Measurements from ENCODE around the gene C8B.

C8B gene

GRCh38 chr1:56968878-56969495 is 3.2 kb upstream of the C8B start:
- DNase-seq: no peak

DNA sequence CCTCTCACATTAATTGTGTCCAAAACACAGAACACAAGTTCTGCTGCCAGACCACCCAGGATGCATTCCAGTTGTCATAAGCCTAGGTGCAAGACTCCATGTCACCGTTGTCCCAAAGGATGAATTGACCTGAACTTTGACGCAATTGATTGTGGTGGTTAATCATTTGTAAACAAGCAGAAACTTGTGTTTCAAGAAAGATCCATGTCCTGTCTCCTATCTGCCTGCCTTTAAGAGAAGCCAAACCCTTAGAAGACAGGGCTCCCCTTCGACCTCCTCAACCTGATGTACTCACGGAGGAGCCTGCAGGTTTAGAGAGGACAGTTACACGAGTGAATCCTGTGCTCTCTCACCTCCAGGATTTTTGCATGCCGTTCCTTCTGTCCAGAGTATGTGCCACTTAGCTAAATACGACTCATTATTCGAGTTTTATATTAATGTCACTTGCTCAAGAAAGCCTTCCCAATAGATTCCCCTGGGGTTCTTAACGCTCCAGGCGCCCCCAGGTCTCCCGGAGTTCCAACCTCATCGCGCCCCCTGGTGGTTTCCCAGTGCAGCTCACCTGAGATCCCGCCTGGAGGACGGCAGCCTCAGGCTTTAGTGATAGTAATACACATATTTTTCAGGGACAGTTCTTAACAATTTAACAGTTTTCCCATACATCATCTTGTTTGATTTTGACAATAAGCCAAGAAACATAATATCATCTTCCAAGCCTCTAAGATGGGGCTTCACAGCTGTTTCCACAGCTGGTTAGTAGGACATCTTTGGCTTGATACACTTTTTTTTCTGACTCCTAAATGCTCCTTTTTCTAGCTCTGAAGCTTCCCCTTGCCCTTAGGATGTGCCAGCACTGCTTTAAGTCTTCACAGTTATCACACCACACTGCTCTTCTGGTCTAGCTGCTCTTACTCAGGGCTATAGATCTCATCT is 2.4 kb upstream of the C8B start:
- DNase-seq: no peak

- DNase-seq: no peak
Observed at GRCh38 chr1:56967355-56967754, 1.5 kb upstream of the C8B start.

GRCh38 chr1:56966698-56966999 is 834 bp upstream of the C8B start:
- DNase-seq: no peak

GRCh38 chr1:56965191-56965590 is 624 bp downstream of the C8B start:
- no peak for DNase-seq

- DNase-seq: no peak
Observed at GRCh38 chr1:56964349-56965017, 1.3 kb downstream of the C8B start.

DNA sequence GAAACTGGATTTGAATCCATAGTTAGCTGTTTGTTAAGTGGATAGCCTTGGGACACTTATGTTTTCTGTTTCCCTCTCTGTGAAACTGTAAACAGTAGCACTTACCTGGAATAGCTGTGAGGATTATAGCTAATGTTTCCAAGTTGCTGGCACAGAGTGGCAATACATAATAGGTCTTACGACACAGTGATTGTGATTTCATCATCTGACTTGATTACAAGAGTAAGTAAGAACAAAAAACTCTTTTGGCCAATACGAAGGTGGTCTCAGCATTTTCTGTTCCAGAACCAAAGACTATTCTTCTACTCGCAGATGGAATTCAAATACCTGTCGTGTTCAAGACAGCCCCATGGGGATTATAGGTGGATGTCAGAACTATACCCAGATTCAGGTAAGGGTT is 2.1 kb downstream of the C8B start:
- no peak for DNase-seq

- no peak for DNase-seq
Observed at GRCh38 chr1:56961426-56961825, 4.4 kb downstream of the C8B start.

- no peak for DNase-seq
Observed at GRCh38 chr1:56958526-56958925, 7.3 kb downstream of the C8B start.

DNA sequence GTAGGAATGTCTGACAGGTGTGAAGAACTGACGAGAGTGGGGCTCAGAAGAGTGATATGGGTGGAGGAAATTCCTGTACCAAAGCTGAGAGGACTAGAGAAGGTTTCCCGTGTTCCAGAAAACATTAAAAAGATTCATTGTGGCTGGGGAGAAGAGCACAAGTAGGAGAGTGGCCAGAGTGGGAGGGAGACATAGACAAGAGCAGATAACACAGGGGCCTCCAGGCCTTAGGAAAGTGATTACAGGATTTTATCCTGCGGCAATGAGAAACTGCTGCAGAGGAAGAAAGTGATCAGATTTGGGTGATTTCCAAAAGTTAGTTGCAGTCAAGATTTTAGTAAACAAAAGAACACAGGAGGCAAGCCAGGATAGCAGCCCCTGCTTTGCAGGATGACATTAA is 7.9 kb downstream of the C8B start:
- no peak for DNase-seq

DNA sequence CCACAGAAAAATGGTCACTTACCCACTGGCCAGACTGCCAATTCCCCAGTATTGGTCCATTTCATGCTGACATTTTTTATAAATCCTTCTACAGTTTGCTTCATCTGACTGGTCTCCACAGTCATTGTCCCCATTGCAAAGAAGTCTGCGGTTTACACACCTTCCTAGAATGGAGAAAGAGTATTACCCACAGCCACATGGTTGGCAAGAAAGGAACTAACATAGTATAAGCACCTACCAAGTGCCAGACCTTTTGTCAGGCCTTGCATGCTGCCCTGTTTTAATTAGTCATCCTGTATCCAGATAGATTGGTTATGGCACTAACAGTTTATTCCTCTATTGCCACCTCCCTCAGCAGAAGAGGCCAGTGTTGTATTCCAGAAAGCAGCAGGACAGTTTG is 11.2 kb downstream of the C8B start:
- no peak for DNase-seq

DNA sequence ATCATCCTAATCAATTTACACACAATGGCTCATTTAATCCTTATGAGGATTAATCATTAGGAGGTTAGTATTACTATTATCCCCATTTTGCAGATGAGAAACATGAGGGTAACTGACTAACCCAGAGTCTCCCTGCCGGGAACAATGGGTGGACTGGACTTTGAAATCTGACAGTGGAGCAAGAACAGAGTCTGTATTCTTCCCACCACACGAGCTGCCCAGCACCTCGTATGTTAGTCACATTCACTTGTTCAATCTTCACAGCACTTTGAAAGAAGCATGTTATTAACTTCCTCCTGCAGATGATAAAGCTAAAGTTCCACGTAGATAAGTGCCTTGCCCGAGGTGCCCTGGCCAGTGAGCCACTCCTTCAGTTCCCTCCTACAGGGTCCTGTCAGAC is 12.4 kb downstream of the C8B start:
- DNase-seq: no peak

- no peak for DNase-seq
Observed at GRCh38 chr1:56952501-56952900, 13.3 kb downstream of the C8B start.

GRCh38 chr1:56948403-56949023 is 17.3 kb downstream of the C8B start:
- DNase-seq: no peak

- no peak for DNase-seq
Observed at GRCh38 chr1:56940039-56940438, 25.8 kb downstream of the C8B start.

DNA sequence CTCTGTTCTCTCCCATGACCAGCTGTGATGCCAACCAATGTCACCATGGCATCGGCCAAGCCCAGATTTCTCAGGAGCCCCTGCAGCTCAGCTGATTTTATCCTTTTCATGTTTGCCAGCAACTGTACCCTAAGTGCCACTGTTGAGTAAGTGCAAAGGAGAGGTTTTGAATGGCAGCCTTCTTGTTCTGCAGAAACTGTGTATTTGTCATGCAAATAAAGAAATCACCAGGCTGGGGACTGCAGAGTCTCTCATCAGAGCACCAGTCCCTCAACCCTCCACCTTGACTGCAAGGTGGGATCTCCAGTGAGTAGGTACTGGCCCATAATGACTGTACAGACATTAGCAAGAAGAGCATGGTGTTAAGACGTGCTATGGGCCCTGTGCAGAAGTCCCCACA is 26.6 kb downstream of the C8B start:
- no peak for DNase-seq

GRCh38 chr1:56938646-56939045 is 27.2 kb downstream of the C8B start:
- no peak for DNase-seq

DNA sequence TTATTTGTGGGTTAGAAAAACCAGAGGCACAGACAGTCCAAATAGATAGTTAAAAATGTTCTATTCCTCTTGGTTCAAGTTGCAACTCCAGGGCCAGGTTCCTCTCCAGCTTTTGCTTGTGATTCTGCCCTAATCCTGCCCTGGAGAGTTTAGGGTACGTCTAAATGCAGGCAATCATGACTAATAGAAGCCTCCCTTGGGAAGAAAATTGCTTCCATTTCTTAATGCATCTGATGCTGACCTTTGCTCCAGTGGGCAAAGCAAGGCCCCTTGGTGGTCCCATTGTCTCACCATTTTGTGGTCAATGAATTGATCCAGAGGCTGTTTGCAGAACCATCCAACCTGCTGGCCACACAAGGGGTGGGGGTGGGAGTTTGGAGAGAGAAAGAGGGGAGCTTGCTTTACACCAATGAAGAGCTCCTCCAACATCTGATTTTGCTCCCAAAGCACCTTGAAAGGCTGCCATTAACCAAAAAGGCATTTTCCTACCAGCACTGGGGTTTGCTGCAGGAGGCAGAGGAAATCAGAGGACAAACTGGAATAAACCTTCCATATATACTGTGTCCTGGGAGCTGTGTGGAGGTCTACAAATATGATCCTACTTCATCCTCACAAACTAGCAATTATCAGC is 31.3 kb downstream of the C8B start:
- DNase-seq: no peak

DNA sequence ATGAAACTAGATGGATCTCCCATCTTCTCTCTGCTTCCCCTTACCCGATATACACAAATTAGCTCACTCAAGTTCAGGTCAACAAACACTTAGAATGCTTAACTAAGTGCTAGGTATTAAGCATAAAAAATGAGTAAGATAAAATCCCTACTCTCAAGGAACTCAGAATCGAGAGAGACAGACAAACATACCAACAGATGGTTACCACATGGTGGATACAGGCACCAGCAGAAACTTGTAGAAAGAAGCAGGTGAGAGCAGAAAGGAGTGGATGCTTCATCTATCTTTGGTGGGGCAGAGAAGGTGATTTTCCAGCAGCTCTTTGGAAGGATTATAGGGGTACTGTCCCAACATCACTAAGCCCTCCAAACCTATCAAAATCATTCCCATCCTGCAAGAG is 32.2 kb downstream of the C8B start:
- DNase-seq: no peak

DNA sequence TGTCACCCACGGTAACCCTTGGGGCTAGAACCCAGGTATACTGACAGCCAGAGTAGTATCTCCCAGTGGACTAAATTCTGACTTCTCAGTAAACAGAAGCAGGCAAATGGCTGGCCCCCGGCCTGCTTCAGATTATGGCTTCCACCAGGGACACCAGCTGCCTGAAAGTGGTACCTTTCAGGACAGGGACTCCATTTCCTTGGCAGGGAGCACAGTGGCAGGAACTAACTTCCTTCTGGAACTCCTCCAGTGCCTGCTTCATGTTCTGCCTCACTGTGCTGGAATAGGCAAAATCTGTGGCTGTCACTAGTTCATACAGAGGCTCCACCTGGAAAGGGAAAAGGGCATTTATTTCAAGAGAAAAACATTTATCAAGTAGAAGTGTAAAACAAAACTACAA is 32.7 kb downstream of the C8B start:
- no peak for DNase-seq

DNA sequence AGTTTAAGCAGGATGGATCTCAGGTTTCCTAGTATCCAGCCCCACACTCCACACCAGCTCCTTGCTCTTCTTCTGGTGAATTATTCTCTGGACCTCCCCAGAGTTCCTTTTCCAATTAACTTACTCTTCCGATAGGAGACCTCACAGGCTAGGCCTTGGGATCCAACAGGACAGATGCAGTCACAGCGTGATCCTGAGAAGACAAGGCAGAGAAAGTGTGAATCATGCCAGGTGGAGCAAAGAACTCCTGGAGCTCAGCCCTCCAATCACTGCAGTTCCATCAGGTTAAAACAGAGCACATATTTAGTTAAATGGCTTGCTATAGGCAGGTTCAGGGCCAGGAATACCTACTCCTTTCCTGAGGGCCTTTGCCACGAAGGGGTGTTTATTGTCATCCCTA is 34.1 kb downstream of the C8B start:
- DNase-seq: no peak

DNA sequence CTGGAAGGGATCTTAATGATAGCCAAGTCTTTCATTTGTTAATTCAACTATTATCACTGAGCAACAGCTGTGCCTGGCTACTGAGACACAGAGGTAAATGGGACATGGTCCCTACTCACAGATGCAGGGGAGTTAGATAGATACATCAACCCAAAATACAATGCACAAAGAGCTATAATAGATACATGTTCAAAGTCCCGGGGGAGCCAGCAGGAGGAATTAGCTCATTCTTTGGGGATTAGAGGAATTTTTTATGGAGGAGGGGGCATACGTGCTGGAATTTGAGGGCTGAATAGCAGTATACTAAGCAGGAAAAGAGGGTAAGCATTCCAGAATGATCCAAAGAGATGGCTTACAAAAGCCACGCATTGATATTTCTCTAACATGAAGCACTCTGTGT is 34.6 kb downstream of the C8B start:
- no peak for DNase-seq

DNA sequence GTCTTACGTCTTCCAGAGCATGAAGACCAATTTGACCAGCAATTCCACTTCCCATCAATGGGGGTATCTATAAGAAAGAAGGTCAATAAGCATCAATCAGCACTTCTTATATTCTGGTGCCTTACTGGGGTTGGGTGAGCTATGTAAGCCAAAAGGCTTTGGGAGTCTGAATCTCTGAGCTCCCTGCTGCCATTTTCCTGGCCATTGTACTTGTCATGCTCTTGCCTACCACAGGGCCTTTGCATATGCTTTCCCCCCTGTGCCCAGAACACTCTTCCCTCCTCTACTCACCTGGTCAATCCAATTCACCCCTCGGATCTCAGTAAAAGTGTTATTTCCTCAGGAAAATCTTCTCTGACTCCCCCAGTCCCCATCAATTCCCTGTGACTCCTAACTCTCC is 36.3 kb downstream of the C8B start:
- no peak for DNase-seq
